Measurements from ENCODE around the gene TMEM100.

Gene TMEM100

DNA sequence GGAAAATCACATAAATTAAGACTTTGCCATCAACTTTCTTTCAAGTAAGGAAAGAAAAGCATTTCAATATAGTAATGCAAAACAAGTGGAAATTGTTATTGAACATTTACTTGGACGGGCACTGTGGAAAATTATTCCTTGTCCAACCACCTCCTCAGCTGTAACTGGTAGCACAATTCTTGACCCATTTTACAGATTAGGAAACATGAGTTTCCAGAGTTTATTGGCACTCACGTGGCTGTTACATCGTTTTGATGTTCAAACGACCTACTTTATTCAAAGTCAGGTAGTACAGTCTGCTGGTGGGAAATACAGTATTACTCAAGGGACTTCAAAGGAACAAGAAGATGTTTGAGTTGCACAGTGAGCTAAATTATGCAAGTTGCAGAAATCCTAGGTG is 27.3 kb upstream of the TMEM100 start:
- Histone ChIP-seq H2AFZ (ENCODE audit: low read length) (no peak overlapping the region), H4K20me1 (ENCODE audit: insufficient read depth, low read length, poor library complexity, severe bottlenecking) (peaks cover 11% of the 10 kb centered on the region), H3K79me2 (ENCODE audit: insufficient read depth, low read length) (peaks cover 27% of the 10 kb centered on the region), H3K9me2 (replicated peaks; ENCODE audit: low read depth, low read length) (no peaks in the 10 kb centered on the region), H3K4me1 (ENCODE audit: insufficient read depth, low read length, poor library complexity, severe bottlenecking) (peaks cover 20% of the 10 kb centered on the region), H3K27me3 (ENCODE audit: insufficient read depth, low read length, poor library complexity, severe bottlenecking) (no peaks in the 10 kb centered on the region), H3K4me2 (ENCODE audit: low read depth, low read length, poor library complexity, severe bottlenecking) (no peak overlapping the region), H3K4me3 (ENCODE audit: low read length, poor library complexity, severe bottlenecking) (no peak overlapping the region), H3K9me3 (ENCODE audit: insufficient read depth, low read depth, low read length) (no peaks in the 10 kb centered on the region), H3F3A (ENCODE audit: low read depth) (no peaks in the 10 kb centered on the region), H3K36me3 (ENCODE audit: insufficient read depth, low read length) (no peaks in the 10 kb centered on the region), H3K9ac (ENCODE audit: low read depth, low read length, poor library complexity, severe bottlenecking) (no peak overlapping the region)
- TF ChIP-seq EZH2phosphoT487 (IDR thresholded peaks at IDR 0.05; ENCODE audit: borderline replicate concordance), result no peak
- TF ChIP-seq, protein P1, sequence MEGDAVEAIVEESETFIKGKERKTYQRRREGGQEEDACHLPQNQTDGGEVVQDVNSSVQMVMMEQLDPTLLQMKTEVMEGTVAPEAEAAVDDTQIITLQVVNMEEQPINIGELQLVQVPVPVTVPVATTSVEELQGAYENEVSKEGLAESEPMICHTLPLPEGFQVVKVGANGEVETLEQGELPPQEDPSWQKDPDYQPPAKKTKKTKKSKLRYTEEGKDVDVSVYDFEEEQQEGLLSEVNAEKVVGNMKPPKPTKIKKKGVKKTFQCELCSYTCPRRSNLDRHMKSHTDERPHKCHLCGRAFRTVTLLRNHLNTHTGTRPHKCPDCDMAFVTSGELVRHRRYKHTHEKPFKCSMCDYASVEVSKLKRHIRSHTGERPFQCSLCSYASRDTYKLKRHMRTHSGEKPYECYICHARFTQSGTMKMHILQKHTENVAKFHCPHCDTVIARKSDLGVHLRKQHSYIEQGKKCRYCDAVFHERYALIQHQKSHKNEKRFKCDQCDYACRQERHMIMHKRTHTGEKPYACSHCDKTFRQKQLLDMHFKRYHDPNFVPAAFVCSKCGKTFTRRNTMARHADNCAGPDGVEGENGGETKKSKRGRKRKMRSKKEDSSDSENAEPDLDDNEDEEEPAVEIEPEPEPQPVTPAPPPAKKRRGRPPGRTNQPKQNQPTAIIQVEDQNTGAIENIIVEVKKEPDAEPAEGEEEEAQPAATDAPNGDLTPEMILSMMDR (conservative IDR thresholded peaks at IDR 0.05; ENCODE audit: low read length), result no peak

DNA sequence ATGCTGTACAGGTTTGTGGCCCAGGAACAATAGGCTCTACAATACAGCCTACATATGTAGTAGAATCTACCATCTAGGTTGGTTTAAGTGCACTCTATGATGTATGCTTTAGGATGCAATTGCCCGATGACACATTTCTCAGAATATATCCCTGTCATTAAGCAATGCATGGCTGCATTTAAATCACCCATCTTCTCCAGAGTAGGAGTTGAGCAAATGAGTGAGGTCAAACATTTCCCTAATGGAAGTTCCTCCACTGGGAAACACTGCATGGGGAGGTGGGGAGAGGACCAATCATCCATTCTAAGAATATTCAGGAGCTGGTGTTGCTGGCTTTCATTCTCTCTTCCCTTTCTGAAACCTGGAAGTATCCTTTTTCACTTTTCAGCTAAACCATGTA is 26.2 kb upstream of the TMEM100 start:
- Histone ChIP-seq H3K4me1 (ENCODE audit: insufficient read depth, low read length, poor library complexity, severe bottlenecking) (peaks cover 20% of the 10 kb centered on the region), H3K4me3 (ENCODE audit: low read length, poor library complexity, severe bottlenecking) (no peak overlapping the region), H2AFZ (ENCODE audit: low read length) (no peak overlapping the region), H3K4me2 (ENCODE audit: low read depth, low read length, poor library complexity, severe bottlenecking) (no peak overlapping the region), H3F3A (ENCODE audit: low read depth) (no peaks in the 10 kb centered on the region), H4K20me1 (ENCODE audit: insufficient read depth, low read length, poor library complexity, severe bottlenecking) (peaks cover 11% of the 10 kb centered on the region), H3K79me2 (ENCODE audit: insufficient read depth, low read length) (peaks cover 26% of the 10 kb centered on the region), H3K9me3 (ENCODE audit: insufficient read depth, low read depth, low read length) (no peaks in the 10 kb centered on the region), H3K36me3 (ENCODE audit: insufficient read depth, low read length) (no peaks in the 10 kb centered on the region), H3K9me2 (replicated peaks; ENCODE audit: low read depth, low read length) (no peaks in the 10 kb centered on the region), H3K27me3 (ENCODE audit: insufficient read depth, low read length, poor library complexity, severe bottlenecking) (no peaks in the 10 kb centered on the region), H3K9ac (ENCODE audit: low read depth, low read length, poor library complexity, severe bottlenecking) (no peak overlapping the region)
- no peak for TF ChIP-seq EZH2phosphoT487 (IDR thresholded peaks at IDR 0.05; ENCODE audit: borderline replicate concordance)

DNA sequence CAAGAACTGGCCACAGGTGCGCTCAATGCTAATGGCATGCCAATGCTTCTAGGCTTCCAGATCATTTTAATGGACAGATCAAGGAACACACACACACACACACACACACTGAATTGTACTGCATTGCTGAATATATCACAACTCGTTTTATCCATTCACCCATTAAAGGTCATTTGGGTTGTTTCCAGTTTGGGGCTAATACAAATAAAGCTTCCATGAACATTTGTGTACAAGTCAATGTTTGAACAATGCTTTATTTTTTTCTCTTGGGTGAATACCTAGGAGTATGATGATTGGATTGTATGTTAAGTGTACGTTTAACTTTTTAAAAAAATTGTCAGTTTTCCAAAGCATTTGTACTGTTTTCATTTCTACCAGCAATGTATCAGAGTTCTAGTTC is 24.5 kb upstream of the TMEM100 start:
- Histone ChIP-seq H3F3A (ENCODE audit: low read depth) (no peaks in the 10 kb centered on the region), H4K20me1 (ENCODE audit: insufficient read depth, low read length, poor library complexity, severe bottlenecking) (peaks cover 9% of the 10 kb centered on the region), H3K4me3 (ENCODE audit: low read length, poor library complexity, severe bottlenecking) (no peak overlapping the region), H3K79me2 (ENCODE audit: insufficient read depth, low read length) (peaks cover 10% of the 10 kb centered on the region), H3K4me1 (ENCODE audit: insufficient read depth, low read length, poor library complexity, severe bottlenecking) (peaks cover 9% of the 10 kb centered on the region), H3K36me3 (ENCODE audit: insufficient read depth, low read length) (no peaks in the 10 kb centered on the region), H3K4me2 (ENCODE audit: low read depth, low read length, poor library complexity, severe bottlenecking) (no peak overlapping the region), H3K9me2 (replicated peaks; ENCODE audit: low read depth, low read length) (no peaks in the 10 kb centered on the region), H3K9me3 (ENCODE audit: insufficient read depth, low read depth, low read length) (no peaks in the 10 kb centered on the region), H3K9ac (ENCODE audit: low read depth, low read length, poor library complexity, severe bottlenecking) (no peak overlapping the region), H2AFZ (ENCODE audit: low read length) (no peak overlapping the region), H3K27me3 (ENCODE audit: insufficient read depth, low read length, poor library complexity, severe bottlenecking) (no peaks in the 10 kb centered on the region)
- no peak for TF ChIP-seq EZH2phosphoT487 (IDR thresholded peaks at IDR 0.05; ENCODE audit: borderline replicate concordance)
- TF ChIP-seq, protein P1 (conservative IDR thresholded peaks at IDR 0.05; ENCODE audit: low read length), result no peak

DNA sequence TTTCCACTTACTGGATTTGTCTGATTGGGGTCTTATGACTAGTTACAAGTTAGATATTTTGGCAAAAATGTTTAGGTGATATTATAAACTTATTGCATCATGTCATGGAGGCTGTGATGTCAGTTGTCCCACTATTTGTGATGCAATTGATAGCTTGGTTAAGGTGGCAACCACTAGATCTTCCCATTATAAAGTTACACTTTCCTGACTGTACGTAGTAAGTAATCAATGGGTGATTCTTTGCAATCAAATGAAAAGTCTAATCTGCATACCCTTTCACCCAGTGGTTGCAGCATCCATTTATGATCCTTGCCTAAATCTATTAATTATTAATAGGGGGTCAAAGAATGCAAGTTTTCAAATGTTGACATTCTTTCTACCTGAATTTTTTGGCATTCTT is 23.8 kb upstream of the TMEM100 start:
- Histone ChIP-seq H3K27me3 (ENCODE audit: insufficient read depth, low read length, poor library complexity, severe bottlenecking) (no peaks in the 10 kb centered on the region), H3K9ac (ENCODE audit: low read depth, low read length, poor library complexity, severe bottlenecking) (no peak overlapping the region), H3K79me2 (ENCODE audit: insufficient read depth, low read length) (peaks cover 3% of the 10 kb centered on the region), H3K4me3 (ENCODE audit: low read length, poor library complexity, severe bottlenecking) (no peak overlapping the region), H4K20me1 (ENCODE audit: insufficient read depth, low read length, poor library complexity, severe bottlenecking) (peaks cover 1% of the 10 kb centered on the region), H3K4me2 (ENCODE audit: low read depth, low read length, poor library complexity, severe bottlenecking) (no peak overlapping the region), H2AFZ (ENCODE audit: low read length) (no peak overlapping the region), H3K9me3 (ENCODE audit: insufficient read depth, low read depth, low read length) (no peaks in the 10 kb centered on the region), H3F3A (ENCODE audit: low read depth) (no peaks in the 10 kb centered on the region), H3K4me1 (ENCODE audit: insufficient read depth, low read length, poor library complexity, severe bottlenecking) (peaks cover 2% of the 10 kb centered on the region), H3K9me2 (replicated peaks; ENCODE audit: low read depth, low read length) (no peaks in the 10 kb centered on the region), H3K36me3 (ENCODE audit: insufficient read depth, low read length) (no peaks in the 10 kb centered on the region)
- TF ChIP-seq, protein P1 (conservative IDR thresholded peaks at IDR 0.05; ENCODE audit: low read length), result no peak
- TF ChIP-seq EZH2phosphoT487 (IDR thresholded peaks at IDR 0.05; ENCODE audit: borderline replicate concordance), result no peak

All from Loucy (cell line).